Liver (tissue), 9 donors: Measurements from ENCODE around the gene SYCE3. TPM values are rescaled to one million over a fixed set of nuclear protein-coding genes. Genes with fewer than 3 reads are reported as not detected.

Experiments used
- DNase-seq: peaks from one replicate; pipeline ENCODE4 v3.0.0-alpha.2; 2017; ENCODE audit warnings: low spot score
- H3K27ac ChIP-seq, 2 donors: one replicate each; pipeline ENCODE4 v1.7.0; 2013; ENCODE audit warnings: inconsistent platforms in 2 of 2, low read length in 2 of 2, control low read depth in 1 of 2, low read depth in 1 of 2, mild to moderate bottlenecking in 1 of 2
- H3K27me3 ChIP-seq, 4 donors: one replicate each; pipeline versions ENCODE4 v1.6.1 to v1.7.0; 2013; ENCODE audit warnings: low read length in 3 of 4, inconsistent platforms in 1 of 4, mild to moderate bottlenecking in 1 of 4, moderate library complexity in 1 of 4; ENCODE audit not compliant: control insufficient read depth in 4 of 4, insufficient read depth in 4 of 4
- H3K36me3 ChIP-seq, 4 donors: one replicate each; pipeline versions ENCODE4 v1.6.1 to v1.7.0; 2013; ENCODE audit warnings: low read length in 3 of 4, mild to moderate bottlenecking in 3 of 4, low read depth in 1 of 4, moderate library complexity in 1 of 4; ENCODE audit not compliant: control insufficient read depth in 4 of 4, insufficient read depth in 3 of 4
- H3K4me1 ChIP-seq, 4 donors: one replicate each; pipeline versions ENCODE4 v1.6.1 to v1.7.0; 2013; ENCODE audit warnings: low read length in 3 of 4, mild to moderate bottlenecking in 3 of 4, moderate library complexity in 1 of 4; ENCODE audit not compliant: control insufficient read depth in 4 of 4, insufficient read depth in 4 of 4
- H3K4me3 ChIP-seq, 3 donors: one replicate each; pipeline versions ENCODE4 v1.6.1 to v1.7.0; 2013; ENCODE audit warnings: low read length in 3 of 3, control low read depth in 1 of 3, low read depth in 1 of 3, mild to moderate bottlenecking in 1 of 3
- H3K9ac ChIP-seq, 2 donors: one replicate each; pipeline ENCODE4 v1.7.0; 2013; ENCODE audit warnings: low read length in 2 of 2, mild to moderate bottlenecking in 2 of 2, moderate library complexity in 2 of 2, control low read depth in 1 of 2, low read depth in 1 of 2
- H3K9me3 ChIP-seq, 4 donors: one replicate each; pipeline versions ENCODE4 v1.6.1 to v1.7.0; 2013; ENCODE audit warnings: low read length in 3 of 4; ENCODE audit not compliant: control insufficient read depth in 4 of 4
- EGR1 ChIP-seq, 2 donors: IDR thresholded peaks; 2 replicates each; pipeline ENCODE4 v1.6.1; 2016 to 2018; ENCODE audit warnings: antibody characterized with exemption in 2 of 2, low read depth in 2 of 2
- FOXA1 ChIP-seq: IDR thresholded peaks from 2 replicates; pipeline ENCODE4 v1.6.1; 2016; ENCODE audit warnings: antibody characterized with exemption
- FOXA2 ChIP-seq: IDR thresholded peaks from 2 replicates; pipeline ENCODE4 v1.6.1; 2016; ENCODE audit warnings: antibody characterized with exemption
- GABPA ChIP-seq, 2 donors: IDR thresholded peaks in 1 of 2; conservative IDR thresholded peaks in 1 of 2; 2 replicates each; pipeline ENCODE4 v1.6.1; 2016; ENCODE audit warnings: antibody characterized with exemption in 2 of 2, mild to moderate bottlenecking in 1 of 2, moderate library complexity in 1 of 2
- HNF4A ChIP-seq, 2 donors: conservative IDR thresholded peaks; 2 replicates each; pipeline ENCODE4 v1.6.1; 2016; ENCODE audit warnings: antibody characterized with exemption in 2 of 2, mild to moderate bottlenecking in 2 of 2
- HNF4G ChIP-seq: IDR thresholded peaks from 2 replicates; pipeline ENCODE4 v1.6.1; 2016; ENCODE audit warnings: antibody characterized with exemption
- NR2F2 ChIP-seq: IDR thresholded peaks from 2 replicates; pipeline ENCODE4 v1.6.1; 2016; ENCODE audit warnings: antibody characterized with exemption
- RAD21 ChIP-seq, 2 donors: IDR thresholded peaks; 2 replicates each; pipeline ENCODE4 v1.6.1; 2016; ENCODE audit warnings: antibody characterized with exemption in 2 of 2, mild to moderate bottlenecking in 2 of 2
- RXRA ChIP-seq, 2 donors: IDR thresholded peaks; 2 replicates each; pipeline ENCODE4 v1.6.1; 2017 to 2018; ENCODE audit warnings: antibody characterized with exemption in 2 of 2, mild to moderate bottlenecking in 1 of 2
- SP1 ChIP-seq: IDR thresholded peaks from 2 replicates; pipeline ENCODE4 v1.6.1; 2018; ENCODE audit warnings: antibody characterized with exemption, mild to moderate bottlenecking
- TAF1 ChIP-seq: conservative IDR thresholded peaks from 2 replicates; pipeline ENCODE4 v1.6.1; 2016; ENCODE audit warnings: antibody characterized with exemption, mild to moderate bottlenecking
- YY1 ChIP-seq: IDR thresholded peaks from 2 replicates; pipeline ENCODE4 v1.6.1; 2016; ENCODE audit warnings: antibody characterized with exemption, mild to moderate bottlenecking
- WGBS: extraction: QIAGEN DNeasy Blood & Tissue Kit; methylation state at CpG from one replicate; pipeline ENCODE4 v1.1.7; 2013; 5-methylcytosine and 5-hydroxymethylcytosine counted together
- polyA plus RNA-seq, 2 donors: library from polyadenylated mRNA; stranded (reverse) in 1 of 2; unstranded in 1 of 2; fragments of 200-250 nt in 1 of 2; fragments of >200 nt in 1 of 2; fragmentation: Nextera tagmentation in 1 of 2; extraction: Ambion mirVana in 1 of 2; gene quantifications; one replicate each; pipeline versions ENCODE4 v1.2.1 to v1.2.3, GENCODE V29; 2013 to 2015
- total RNA-seq, 2 donors: library from RNA; depleted of rRNA; stranded (reverse); fragments of >200 nt; gene quantifications; one replicate each; pipeline ENCODE4 v1.2.3, GENCODE V29; 2014
- TF ChIP-seq, protein P1 (sequence below): fragments of 150-350 bp; IDR thresholded peaks from 2 replicates; pipeline ENCODE4 v1.5.1; 2017; ENCODE audit warnings: improper control_type of control experiment, low read depth, low read length; ENCODE audit not compliant: missing input control
- TF ChIP-seq, protein P2 (sequence below): IDR thresholded peaks from 2 replicates; pipeline ENCODE4 v1.6.1; 2016; ENCODE audit warnings: antibody characterized with exemption
- TF ChIP-seq, protein P3 (sequence below): IDR thresholded peaks from 2 replicates; pipeline ENCODE4 v1.6.1; 2016; ENCODE audit warnings: antibody characterized with exemption
- TF ChIP-seq, protein P4 (sequence below): IDR thresholded peaks from 2 replicates; pipeline ENCODE4 v1.6.1; 2016; ENCODE audit warnings: antibody characterized with exemption
- donor health status: healthy.
- donor health status: healthy.
- donor health status: healthy.
- donor health status: healthy.
- donor health status: healthy.

SYCE3 gene
- total and polyA plus RNA-seq, 4 donors = 0.45 to 2.2 TPM; not detected in 2

DNA sequence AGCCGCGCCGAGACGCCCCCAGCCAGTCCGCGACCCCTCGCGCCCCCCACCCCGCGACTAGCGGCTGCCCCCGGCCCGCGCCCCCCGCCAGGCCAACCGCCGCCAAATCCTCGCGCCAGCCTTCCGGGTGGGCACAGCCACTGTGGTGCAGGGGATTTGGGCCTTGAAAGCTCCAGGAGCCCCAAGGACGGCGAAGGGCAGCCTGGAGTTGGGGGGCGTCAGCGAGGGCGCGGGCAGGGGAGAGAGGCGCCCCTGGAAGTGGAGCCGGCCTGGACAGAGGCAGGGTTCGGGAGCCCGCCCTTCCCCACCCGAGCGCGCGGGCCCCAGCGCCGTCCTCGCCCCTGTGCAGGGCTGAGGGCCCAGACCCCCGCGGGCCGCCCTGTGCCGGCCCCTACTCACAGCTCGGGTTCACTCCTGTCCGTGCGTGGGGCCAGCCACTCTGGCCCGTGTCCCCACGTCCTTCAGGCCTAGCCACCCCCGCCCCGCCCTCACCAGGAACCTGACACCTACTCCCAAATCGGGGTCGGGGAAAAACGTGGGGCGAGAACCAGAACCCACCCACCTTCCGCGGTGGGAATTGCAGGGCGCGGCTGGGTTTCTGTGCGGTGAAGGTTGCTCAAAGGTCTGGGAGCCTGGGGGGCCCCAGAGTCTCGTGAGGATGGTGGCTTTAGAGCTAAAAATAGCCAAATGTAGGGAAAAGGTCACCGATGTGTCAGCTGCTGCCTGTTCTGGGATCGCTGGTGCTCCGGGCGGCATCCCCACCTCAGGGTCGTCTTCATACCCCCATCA lies 15.5 kb upstream of the SYCE3 start, which contains the start of gene CPT1B:
Gene CPT1B, minus strand, starts transcription at position 441 of the 789 bp plus-strand sequence. CDS start 512 bp downstream, outside the sequence.
- 48% methylated on average over 63 of the region's 63 CpGs for WGBS
- no peaks in the 10 kb centered on the region for H3K9me3 ChIP-seq
- H3K27me3 ChIP-seq = no peaks in the 10 kb centered on the region
- H3K27ac ChIP-seq = no peak within 1 kb of the TSS
- no peak for DNase-seq
- peaks cover 0 to 1% (median 0%) of the 10 kb centered on the region in 4 donors for H3K36me3 ChIP-seq
- no peak for TF ChIP-seq HNF4A (conservative IDR thresholded peaks at IDR 0.05)
- no peak for TF ChIP-seq YY1
- TF ChIP-seq, protein P1, sequence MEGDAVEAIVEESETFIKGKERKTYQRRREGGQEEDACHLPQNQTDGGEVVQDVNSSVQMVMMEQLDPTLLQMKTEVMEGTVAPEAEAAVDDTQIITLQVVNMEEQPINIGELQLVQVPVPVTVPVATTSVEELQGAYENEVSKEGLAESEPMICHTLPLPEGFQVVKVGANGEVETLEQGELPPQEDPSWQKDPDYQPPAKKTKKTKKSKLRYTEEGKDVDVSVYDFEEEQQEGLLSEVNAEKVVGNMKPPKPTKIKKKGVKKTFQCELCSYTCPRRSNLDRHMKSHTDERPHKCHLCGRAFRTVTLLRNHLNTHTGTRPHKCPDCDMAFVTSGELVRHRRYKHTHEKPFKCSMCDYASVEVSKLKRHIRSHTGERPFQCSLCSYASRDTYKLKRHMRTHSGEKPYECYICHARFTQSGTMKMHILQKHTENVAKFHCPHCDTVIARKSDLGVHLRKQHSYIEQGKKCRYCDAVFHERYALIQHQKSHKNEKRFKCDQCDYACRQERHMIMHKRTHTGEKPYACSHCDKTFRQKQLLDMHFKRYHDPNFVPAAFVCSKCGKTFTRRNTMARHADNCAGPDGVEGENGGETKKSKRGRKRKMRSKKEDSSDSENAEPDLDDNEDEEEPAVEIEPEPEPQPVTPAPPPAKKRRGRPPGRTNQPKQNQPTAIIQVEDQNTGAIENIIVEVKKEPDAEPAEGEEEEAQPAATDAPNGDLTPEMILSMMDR = no peak
- peak; percentile 10 to 55 for TF ChIP-seq RXRA (IDR thresholded peaks at IDR 0.05)
- TF ChIP-seq, protein P2, sequence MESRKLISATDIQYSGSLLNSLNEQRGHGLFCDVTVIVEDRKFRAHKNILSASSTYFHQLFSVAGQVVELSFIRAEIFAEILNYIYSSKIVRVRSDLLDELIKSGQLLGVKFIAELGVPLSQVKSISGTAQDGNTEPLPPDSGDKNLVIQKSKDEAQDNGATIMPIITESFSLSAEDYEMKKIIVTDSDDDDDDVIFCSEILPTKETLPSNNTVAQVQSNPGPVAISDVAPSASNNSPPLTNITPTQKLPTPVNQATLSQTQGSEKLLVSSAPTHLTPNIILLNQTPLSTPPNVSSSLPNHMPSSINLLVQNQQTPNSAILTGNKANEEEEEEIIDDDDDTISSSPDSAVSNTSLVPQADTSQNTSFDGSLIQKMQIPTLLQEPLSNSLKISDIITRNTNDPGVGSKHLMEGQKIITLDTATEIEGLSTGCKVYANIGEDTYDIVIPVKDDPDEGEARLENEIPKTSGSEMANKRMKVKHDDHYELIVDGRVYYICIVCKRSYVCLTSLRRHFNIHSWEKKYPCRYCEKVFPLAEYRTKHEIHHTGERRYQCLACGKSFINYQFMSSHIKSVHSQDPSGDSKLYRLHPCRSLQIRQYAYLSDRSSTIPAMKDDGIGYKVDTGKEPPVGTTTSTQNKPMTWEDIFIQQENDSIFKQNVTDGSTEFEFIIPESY = no peak
- H3K9ac ChIP-seq = no peak within 1 kb of the TSS
- H3K4me1 ChIP-seq = peaks cover 7 to 16% (median 11%) of the 10 kb centered on the region in 4 donors
- no peak within 1 kb of the TSS for H3K4me3 ChIP-seq

DNA sequence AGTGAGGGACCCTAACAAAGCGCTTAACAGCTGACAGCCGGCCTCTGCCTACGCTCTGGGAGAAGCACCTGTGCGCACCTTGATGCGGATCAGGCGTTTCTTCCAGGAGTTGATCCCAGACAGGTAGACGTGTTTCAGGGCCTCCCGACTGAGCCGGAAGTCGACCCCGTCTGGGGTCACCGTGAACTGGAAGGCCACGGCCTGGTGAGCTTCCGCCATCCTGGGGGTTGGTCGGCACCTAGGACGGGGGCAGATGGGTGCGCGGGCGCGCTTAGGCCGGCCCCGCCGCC lies 14.9 kb upstream of the SYCE3 start:
- H3K9me3 ChIP-seq = no peaks in the 10 kb centered on the region
- 72% methylated on average over 23 of the region's 23 CpGs for WGBS
- H3K27me3 ChIP-seq = no peaks in the 10 kb centered on the region
- H3K27ac ChIP-seq = no peak overlapping the region
- TF ChIP-seq SP1 (no peak), TAF1 (no peak), NR2F2 (no peak), GABPA (IDR thresholded peaks at IDR 0.05 in 1 of 2, conservative IDR thresholded peaks at IDR 0.05 in 1 of 2) (no peak)
- TF ChIP-seq, protein P3, sequence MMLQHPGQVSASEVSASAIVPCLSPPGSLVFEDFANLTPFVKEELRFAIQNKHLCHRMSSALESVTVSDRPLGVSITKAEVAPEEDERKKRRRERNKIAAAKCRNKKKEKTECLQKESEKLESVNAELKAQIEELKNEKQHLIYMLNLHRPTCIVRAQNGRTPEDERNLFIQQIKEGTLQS = no peak
- H3K9ac ChIP-seq = no peak overlapping the region
- H3K36me3 ChIP-seq = peaks cover 0 to 1% (median 0%) of the 10 kb centered on the region in 4 donors
- H3K4me1 ChIP-seq = peaks cover 7 to 16% (median 13%) of the 10 kb centered on the region in 4 donors
- no peak overlapping the region for H3K4me3 ChIP-seq
- DNase-seq = no peak

DNA sequence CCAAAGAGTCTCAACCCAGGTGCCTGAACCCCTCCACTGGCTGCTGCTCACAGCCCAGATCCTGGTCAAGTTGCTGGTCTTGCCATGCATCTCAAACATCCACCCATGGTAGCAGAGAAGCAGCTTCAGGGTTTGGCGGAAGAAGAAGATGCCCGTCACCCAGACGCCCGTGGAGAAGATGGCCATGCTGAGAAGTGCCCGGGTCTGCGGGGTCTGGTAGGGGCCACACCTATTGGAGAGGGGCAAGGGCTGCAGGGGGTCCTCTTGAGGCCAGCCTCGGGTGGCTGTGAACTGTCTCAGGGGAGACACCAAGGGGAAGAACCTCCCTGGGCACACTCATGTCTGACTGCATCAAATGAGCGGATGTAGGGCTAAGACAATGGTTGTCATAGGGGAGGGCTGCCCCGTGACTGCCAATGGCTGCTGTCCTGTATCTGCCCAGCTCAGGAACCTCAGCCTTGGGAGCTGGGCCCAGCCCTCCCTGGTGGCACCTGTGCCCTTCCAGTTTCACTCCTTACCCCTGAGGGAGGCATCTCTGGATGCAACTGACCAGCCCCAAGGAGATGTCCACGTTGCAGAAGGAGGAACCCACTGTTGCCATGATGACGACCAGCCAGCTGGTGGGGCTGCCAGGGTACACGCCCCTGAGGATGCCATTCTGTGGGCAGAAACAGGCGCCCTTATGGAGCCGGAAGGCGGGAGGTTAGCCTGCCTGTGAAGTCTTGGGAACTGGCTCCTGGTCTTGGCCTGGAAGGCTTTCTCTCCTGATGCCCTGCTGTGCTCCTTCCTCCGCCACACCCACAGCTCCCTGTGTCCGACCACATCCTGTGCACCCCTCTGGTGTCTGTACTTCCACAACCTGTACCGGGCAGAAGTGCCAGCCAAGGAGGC lies 14.3 kb upstream of the SYCE3 start:
- no peak overlapping the region for H3K27ac ChIP-seq
- DNase-seq = no peak
- H3K4me3 ChIP-seq = no peak overlapping the region
- peaks cover 0 to 5% (median under 1%) of the 10 kb centered on the region in 4 donors for H3K36me3 ChIP-seq
- no peaks in the 10 kb centered on the region for H3K9me3 ChIP-seq
- H3K27me3 ChIP-seq = no peaks in the 10 kb centered on the region
- 88% methylated on average over 18 of the region's 18 CpGs for WGBS
- H3K9ac ChIP-seq = no peak overlapping the region
- peaks cover 6 to 16% (median 13%) of the 10 kb centered on the region in 4 donors for H3K4me1 ChIP-seq
- TF ChIP-seq HNF4G (no peak), GABPA (IDR thresholded peaks at IDR 0.05 in 1 of 2, conservative IDR thresholded peaks at IDR 0.05 in 1 of 2) (no peak), EGR1 (IDR thresholded peaks at IDR 0.05; ENCODE audit: low read depth in 2 of 2) (no peak), NR2F2 (no peak), YY1 (no peak), FOXA2 (no peak), HNF4A (conservative IDR thresholded peaks at IDR 0.05) (no peak), RAD21 (IDR thresholded peaks at IDR 0.05) (no peak), SP1 (no peak), FOXA1 (no peak)
- TF ChIP-seq, protein P4, sequence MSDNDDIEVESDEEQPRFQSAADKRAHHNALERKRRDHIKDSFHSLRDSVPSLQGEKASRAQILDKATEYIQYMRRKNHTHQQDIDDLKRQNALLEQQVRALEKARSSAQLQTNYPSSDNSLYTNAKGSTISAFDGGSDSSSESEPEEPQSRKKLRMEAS = no peak
- TF ChIP-seq, protein P2 = no peak
- TF ChIP-seq, protein P3 = no peak
